GM18507 (cell line): ENCODE measurements around the gene AFF3.

ENCODE experiments used
- DNase-seq: peaks from one replicate; pipeline ENCODE4 v3.0.0; 2011; ENCODE audit warnings: low read depth; ENCODE audit not compliant: insufficient read length; ENCODE audit errors: extremely low spot score
- FAIRE-seq: peaks from 2 replicates; lab custom pipeline; 2011; peaks lifted over from hg19 to GRCh38; lab: Jason Lieb, UNC

Gene AFF3

DNA sequence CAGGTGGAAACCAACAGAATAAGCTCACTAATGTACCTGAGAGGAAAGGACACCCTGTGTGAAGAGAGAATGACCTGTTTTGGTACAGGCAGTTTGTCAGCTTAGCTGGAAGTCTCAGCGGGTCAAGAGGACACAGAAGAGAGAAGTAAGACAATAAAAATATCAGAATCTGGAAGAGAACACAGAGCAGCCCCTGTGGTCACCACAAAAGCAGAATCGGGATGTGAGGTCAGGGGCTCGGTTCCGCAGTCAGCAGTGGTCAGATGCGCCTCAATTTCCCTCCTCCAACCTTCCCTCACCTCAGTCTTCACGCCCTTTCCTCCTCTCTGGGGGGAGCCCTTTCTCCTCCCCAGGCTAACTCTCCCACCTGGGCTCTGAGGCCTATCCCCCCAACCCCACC lies 122.9 kb downstream of the AFF3 start:
- no peak for DNase-seq
- FAIRE-seq, result no peak

DNA sequence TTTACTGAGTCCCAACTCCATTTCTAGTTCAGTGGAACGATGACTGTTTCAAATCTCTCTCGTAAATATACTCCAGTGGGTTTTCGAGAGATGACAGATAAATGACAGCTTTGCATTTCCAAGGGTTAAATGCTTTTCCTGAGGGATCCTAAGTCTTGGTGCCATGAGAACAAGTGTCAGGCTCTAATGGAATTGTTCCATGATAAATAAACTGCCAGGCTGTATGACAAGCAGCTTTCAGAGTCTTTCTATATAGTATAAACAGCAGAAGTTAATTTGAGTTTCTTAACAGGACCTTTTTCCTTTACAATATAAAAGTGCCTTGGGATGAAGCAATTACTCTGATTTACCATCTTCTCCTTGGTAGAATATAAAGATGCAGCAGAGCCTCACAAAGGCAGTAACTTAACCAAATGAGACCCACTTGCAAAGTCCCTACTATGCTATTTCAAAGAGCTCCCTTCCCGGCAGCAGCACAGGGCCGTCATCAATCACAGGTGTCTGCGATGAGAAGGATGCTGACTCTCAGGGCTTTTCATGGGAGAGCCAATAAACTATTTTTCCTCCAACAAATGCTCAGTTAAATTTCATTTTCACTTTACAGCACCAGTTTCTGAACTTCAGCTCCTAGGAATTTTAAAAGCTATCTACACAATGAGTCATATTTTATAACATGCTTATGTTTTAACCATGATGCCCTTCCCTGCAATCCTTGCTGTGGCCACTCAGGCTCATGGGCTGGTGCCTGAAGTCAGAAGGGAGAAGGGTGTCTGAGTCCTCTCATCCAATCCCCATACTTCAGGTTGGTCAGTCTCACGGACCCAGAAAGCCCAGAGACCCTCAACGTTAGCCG lies 123.8 kb downstream of the AFF3 start:
- no peak for DNase-seq
- no peak for FAIRE-seq

DNA sequence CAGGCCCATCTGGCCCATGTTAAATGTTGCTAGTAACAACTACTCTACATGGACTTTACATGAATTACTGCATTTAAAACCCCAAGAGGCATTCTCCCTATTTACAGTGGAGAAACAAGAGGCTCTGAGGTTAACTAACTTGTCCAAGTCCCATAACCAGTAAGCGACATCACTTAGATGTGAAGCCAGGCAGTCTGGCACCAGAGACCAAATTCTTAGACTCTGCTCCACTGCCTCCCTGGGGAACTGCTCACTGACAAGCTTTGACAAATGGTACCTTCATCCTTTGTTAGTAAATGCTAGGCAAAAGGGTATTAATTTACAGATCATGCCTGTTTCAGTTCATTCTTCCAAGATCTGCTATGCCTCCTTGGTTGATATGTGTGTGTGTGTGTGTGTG lies 124.8 kb downstream of the AFF3 start:
- DNase-seq (no peak), FAIRE-seq (no peak)

DNA sequence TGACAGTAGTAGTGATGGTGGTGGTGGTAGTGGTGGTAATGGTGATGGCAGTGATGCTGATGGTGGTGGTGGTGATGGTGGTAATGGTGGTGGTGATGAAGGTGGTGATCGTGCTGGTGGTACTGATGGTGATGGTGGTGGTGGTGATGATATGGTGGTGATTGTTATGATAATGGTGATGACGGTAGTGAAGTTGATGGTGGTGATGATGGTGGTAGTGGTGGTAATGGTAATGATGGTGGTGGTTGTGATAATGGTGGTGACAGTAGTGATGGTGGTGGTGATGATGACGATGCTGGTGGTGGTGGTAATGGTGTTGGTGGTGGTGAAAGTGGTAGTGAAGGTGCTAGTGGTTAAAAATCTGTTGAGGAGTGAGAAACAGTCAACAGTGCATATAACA lies 125.6 kb downstream of the AFF3 start:
- DNase-seq, result no peak
- no peak for FAIRE-seq

DNA sequence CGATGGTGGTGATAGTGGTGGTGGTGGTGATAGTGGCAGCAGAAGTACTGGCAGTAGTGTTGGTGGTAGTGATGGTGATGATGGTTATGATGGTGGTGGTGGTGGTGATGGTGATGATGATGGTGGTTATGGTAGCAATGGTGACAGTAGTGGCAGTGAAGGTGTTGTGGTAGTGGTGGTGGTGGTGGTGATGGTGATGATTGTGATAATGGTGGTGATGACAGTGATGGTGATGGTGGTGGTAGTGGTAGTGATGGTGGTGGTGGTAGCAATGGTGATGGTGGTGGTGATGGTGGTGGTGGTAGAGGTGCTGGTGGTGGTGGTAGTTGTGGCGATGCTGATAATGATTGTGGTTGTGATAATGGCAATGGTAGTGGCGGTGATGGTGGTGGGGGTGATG lies 126.5 kb downstream of the AFF3 start:
- FAIRE-seq (no peak), DNase-seq (no peak)

DNA sequence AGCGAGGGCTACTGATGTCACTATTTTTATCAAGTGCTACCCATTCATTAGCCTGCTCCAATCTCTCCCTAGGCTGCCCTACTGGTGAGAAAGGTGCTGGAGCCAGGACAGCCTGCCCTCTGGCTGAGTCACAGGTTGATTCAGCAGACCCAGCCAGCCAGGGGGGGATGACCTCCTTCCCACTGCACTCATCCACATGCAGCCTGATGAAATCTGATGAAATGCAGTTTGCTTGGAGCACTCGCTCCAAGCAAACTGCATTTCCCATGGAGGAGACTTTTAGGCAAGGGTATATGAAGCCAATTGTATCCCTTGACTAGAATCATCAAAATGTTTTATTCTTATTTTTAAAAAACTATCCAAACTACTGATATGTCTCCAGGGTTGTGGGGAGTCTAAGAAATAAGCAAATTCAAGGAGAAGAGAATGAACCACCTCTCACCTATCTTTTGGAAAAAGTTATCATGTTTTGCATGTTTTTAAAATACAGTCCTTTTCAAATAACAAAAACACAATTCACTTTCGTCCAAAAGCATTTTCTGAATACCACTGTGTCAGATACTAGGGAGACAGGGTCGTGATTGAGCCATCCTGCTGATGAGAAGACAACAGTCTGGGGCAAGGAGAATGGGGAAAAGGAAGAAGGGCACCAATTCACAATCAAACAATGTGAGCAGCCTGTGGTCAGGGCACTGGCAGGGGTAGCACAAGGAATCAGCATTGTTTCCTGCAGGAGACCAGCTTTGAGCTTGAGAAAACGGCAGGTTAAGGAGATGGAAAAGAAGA lies 128.3 kb downstream of the AFF3 start:
- FAIRE-seq (no peak), DNase-seq (no peak)

DNA sequence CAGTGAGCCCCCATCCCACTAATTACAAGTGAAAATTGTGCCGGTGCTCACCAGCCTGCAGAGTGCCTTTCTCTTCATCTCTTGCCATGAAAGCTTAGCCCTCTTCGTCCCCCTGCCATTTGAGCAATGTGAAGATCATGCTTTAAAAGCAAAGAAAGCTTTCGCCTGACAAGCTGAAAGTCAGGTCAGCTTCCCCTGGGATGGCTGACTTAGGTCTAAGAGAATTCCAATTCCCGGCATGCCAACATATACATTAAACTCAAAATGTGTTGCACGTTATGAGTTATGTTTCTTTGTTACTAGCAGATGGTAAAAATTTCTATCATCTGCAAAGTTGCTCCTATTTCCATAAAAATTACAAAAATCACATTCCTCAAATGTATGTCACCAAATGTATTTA lies 129.8 kb downstream of the AFF3 start:
- no peak for DNase-seq
- FAIRE-seq, result no peak

DNA sequence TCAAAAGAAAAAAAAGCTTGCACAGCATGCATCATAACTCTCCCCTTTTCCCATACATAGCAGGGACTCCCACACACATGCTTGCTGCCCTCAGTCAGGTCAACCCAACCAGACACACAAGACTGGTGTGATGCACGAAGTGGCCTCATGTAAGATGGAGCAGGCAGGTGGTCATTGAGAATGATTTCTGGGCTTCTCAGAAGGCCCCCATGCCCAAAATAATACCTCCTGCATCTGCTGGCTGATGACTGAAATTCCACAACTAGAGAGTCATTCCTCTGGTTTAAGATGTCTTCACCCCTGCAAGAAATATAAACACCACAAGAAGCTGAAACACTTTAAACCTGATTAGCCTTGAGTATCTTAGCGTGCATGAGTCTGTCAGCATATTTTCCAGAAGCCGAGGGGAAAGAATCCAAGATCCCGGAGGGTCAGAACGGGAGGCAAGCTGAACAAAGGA lies 131.1 kb downstream of the AFF3 start:
- DNase-seq (no peak), FAIRE-seq (no peak)

DNA sequence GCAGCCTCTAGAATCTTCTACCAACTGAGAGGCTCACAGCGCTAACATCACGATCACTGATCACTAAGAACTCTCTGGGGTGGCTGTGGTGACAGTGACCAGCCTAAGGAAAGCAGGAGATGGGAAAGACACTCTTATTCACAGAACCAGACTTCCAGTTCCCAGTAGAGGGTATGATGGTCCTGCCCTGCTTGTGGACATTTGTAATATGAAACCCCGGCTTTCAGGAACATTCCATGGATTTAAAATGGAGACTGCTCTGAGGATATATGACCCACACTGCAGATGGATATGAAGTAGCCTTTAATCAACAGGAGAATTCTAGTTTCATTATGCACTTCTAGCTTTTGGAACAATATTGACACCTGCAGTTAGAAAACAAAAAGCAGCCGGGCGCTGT lies 131.8 kb downstream of the AFF3 start:
- DNase-seq, result no peak
- no peak for FAIRE-seq

DNA sequence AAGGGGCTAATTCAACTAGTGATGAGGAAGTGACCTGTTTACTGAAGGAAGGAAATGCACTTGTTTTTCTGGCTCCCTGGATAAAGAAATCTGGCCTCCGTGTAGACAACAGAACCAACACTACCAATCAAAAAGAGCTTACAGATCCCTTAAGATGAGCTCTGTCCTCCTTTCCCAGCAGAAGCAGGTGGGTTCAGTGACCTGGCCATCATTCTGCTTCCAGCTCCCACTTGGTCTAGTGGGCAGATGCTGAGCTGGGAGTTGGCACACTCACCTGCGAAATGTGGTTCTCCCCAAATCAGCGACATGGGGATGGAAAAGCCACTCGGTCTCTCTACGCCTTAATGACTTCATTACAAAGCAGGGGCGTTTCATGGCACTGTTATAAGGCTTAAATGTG lies 132.6 kb downstream of the AFF3 start:
- FAIRE-seq (no peak), DNase-seq (no peak)

DNA sequence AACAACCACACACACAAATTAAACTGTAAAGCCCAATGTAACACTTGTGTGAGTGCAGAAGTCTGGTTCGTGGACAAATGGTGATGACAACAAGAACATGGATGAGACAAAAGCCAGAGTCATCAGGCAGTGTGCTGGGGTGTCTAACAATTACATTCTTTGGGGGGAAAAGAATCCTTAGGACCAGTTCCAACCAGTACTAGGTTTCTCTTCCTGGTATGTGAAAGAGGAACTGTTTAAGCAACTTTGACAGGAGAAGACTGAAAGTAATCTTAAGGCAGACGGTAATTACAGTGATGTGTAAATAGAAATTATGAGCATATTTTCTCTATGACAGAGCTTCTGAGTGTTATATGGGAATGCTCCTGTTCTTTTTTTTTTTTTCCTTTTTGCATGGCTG lies 133.4 kb downstream of the AFF3 start:
- DNase-seq, result no peak
- FAIRE-seq, result no peak

DNA sequence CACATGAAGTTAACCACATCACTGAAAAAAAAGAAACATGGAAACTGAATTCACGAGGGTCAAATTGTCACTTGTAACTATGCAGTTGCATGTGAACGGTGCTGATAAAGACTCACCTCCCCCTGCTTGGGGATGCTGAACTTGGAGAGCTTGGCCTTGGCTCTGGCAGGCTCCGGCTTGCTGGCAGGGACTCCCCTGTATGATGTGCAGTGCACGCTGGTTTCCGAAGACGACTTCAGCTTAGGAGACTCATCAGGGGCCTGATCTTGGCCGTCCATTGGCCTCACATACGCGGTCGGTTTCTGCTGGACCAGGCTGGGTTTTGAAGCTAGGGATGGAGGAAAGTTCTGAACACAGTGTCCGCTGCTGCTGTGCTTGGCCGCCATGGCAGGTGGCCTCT lies 135.9 kb downstream of the AFF3 start:
- no peak for FAIRE-seq

DNA sequence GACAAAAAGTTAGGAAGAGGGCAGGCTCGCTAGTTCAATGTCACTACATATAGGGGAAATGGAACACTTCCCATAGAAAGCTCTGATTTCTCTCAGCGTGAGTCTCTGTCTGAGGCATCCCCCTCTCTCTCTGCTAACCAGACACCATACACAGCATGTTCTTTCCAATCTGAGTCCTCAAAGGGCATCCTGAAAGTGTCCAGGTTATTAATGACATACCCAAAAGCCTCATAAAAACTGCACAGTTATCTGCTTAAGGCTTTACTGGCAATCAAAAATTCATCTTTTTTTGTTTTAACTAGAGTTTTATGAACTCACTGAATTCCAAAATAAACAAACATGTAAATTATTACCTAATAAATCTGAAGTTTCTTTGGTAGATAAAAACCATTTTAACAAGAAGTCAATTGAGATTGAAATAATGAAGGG lies 137.4 kb downstream of the AFF3 start:
- FAIRE-seq (no peak), DNase-seq (no peak)

More for the DNA sequence above, 135.9 kb downstream of the AFF3 start:
- DNase-seq, result no peak

DNA sequence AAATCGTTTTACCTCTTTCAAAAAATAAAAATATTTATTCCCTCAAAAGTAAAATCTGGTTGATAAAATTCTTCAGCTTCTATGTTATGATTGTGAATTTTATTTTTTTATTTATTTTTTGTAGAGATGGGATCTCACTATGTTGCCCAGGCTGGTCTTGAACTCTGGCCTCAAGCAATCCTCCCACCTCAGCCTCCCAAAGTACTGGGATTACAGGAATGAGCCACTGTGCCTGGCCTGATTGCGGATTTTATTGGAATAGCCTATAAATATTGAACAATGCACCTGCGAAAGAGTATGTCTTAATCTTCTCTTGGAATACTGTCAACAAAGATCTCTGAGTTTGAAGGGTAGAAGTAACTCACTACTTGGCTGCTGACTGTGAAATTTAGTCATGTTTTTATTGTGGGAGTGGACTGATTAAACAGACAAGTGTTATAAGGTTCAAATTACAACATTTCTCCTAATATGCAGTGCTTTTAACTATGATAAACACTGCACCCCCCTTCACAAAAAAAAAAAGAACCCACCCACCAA lies 138.0 kb downstream of the AFF3 start:
- FAIRE-seq, result no peak
- no peak for DNase-seq

DNA sequence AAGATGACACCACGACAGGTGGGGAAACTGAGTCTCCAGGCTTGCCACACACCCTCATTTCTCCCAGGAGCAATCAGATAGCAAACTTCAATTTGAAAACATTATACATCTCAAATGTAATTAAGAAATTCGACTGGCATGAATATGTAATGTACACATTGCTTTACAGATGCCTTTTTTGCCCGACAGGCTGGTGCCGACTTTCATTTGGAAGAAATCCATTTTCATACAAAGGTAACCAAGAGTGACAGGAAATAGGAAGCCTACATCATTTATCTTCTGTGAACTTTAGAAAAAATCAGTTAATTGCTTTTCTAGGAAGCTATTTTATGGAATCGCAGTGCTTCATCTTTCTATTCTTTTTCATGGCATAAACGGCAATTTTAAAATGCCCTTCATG lies 140.3 kb downstream of the AFF3 start:
- DNase-seq, result no peak
- no peak for FAIRE-seq

DNA sequence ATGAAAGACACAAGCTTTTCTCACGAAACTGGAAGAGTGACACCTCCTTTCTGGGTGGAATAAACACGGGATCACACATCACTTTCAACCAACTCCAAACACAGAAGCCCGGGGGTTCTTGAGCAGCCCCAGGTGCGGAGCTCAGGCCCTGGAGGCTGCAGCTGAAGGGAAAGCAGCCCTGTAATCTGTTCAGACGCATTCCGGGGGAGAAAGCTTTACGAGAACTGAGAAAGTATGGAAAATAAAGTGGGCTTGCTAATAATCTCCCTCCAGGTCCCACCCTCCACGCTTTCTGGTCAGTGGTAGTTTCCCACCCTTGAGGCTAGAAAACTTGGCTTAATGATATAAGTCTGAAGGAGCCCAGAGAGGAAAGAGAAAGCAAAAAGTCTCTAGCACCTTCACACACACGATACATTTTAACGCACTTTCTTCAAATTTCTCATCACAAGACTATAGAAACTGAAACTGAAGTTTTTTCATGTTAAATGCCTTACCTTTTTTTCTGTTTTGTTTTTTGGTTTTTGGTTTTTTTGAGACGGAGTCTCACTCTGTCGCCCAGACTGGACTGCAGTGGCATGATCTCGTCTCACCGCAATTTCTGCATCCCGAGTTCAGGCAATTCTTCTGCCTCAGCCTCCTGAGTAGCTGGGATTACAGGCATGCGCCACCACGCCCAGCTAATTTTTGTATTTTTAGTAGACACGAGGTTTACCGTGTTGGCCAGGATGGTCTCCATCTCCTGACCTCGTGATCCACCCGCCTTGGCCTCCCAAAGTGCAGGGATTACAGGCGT lies 141.3 kb downstream of the AFF3 start:
- DNase-seq (peak; percentile 14), FAIRE-seq (peak; percentile 31)

DNA sequence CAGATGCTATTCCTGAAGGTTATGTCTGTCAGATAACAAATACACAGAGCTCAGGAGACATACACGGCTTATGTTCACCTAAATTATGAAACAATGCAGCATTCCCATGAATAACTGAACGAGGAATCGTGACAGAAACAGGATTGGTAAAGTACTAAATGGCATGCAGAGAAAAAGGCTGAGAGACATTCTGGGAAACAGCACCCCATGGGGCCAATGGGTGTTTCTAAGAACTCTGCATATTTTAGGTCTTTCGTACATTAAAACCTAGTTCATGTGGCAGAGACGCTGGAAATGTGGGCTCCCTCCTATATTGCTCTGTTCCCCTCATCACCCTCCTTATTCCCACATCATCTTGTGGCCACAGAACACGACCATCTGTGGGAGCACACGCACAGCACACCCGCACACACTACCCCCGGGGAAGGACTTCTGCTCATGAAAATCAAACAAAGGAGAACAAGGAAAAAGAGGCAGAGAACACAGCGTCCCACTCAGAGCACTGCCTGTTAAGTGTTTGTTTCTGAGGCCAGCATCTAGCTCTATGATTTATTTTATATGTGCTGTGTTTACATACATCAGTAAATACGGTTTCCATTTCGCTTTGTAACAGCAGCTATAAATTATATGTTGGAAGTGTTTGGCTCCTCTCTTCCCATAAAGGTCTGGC lies 143.6 kb downstream of the AFF3 start:
- FAIRE-seq, result no peak

DNA sequence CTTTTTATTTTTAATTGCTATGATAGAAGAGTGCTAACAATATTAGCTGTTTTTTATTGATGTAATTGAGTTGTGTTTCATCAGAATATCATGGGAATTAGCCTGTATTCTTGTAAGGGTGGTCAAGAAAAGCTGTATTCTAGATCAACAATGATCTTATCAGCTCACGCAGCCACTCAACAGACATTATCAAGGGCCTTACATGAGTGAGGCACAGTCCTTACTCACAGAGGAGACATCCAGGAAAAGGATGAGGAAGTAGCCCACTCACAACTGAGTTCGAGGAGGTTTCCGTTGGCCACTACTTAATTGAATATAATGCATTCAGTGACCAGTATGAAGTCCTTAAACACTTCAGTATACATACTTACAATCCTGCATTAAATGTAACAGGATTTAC lies 152.5 kb downstream of the AFF3 start:
- no peak for DNase-seq
- FAIRE-seq, result no peak

More for the DNA sequence above, 143.6 kb downstream of the AFF3 start:
- no peak for DNase-seq

DNA sequence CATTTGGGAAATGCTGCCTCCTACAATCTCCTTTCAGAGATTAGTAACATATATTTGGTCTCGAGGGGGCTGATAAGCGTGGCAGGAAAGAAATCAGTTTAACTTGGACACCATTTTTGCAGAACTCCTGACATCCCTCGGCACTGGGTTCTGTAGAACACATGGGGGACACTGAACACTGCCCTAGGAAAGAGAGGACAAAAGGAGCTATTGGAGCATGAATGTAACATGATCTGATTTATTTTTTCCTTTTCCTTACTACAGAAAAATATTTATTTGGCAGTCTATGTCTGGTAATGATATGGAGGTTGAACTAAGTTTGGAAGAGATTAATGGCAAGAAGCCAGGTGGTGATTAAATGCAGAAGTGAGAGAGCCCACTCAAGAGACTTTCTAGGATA lies 153.8 kb downstream of the AFF3 start:
- DNase-seq (no peak), FAIRE-seq (no peak)
